GM11168 (cell line): ENCODE data around the gene DDX46.

Experiments
- in situ Hi-C: fragments of 300-500 bp; cut with MboI; formaldehyde crosslinking; loops from one replicate; pipeline ENCODE4 v1.12.0; 2022; ENCODE audit warnings: low sequenced_read_pairs; ENCODE audit not compliant: unreplicated experiment

DDX46 gene

DNA sequence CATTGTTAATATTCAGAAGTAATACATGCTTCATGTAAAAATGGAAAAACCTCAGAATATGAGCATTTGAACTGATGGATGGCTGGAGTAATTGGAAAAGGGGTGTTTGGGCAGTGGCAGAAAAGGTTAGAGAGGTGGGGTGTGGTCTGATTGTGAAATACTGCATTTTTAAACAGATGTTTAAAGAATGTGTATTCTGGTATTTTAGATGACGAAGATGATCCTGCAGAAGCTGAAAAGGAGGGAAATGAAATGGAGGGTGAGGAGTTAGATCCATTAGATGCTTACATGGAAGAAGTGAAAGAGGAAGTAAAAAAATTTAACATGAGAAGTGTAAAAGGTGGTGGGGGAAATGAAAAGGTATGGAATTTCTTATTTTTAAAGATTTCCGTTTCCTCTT, 18.8 kb downstream of the DDX46 start:
- in situ Hi-C loops: no loop called here

- in situ Hi-C loops: no loop called here
Measured at GRCh38 chr5:134784241-134784920, 25.8 kb downstream of the DDX46 start.

DNA sequence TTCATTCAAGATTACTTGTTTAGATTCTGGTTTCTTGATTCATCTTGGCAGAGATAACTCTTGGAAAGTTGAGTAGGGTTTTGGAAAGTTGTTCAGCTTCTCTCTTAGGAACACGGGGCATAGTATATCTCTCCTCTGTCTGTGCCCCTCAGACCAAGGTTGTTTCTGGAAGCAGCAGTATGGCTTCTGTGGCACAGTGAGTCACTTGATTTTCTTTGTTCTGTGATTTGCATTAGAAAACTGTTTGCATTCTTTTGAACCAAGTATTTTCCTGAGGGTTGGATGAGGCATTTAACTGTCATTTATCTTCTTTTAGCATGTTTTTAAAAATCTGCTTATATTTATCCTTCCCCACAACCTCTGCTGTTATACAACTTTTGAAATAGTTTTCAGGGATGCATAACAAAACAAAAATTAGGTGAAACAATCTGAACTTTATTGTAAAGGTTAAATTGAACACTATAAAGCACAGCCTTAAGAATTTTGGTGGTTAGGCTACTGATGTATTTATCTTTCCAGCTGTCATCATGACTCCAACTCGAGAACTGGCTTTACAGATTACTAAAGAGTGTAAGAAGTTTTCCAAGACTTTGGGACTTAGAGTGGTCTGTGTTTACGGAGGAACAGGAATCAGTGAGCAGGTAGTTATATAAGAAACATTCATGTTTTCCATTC, 26.5 kb downstream of the DDX46 start:
- in situ Hi-C loops: no loop called here

GRCh38 chr5:134787692-134788091, 29.1 kb downstream of the DDX46 start:
- in situ Hi-C loops: no loop called here

DNA sequence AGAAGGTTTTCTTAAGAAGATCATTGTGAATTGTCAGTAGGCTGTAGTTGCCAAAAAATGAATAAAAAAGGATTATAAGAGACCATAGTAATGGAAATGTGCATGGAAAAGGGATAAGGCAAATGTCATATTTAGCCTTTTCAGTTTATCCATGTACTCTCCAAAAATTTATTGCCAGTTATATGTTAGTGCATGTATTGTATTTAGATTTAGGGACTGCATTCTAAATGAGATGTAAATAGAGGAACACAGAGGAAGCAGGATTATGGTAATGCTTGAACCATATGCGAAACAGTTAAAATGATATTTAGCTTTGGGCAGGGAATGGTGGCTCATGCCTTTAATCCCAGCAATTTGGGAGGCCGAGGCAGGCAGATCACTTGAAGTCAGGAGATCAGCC, 33.0 kb downstream of the DDX46 start:
- in situ Hi-C loops: no loop called here

GRCh38 chr5:134792286-134792685, 33.7 kb downstream of the DDX46 start:
- in situ Hi-C loops: no loop called here

- in situ Hi-C loops: no loop called here
Measured at GRCh38 chr5:134793111-134793510, 34.5 kb downstream of the DDX46 start.

- in situ Hi-C loops: no loop called here
Measured at GRCh38 chr5:134794082-134794481, 35.5 kb downstream of the DDX46 start.

- in situ Hi-C loops: no loop called here
Measured at GRCh38 chr5:134794819-134795218, 36.2 kb downstream of the DDX46 start.

DNA sequence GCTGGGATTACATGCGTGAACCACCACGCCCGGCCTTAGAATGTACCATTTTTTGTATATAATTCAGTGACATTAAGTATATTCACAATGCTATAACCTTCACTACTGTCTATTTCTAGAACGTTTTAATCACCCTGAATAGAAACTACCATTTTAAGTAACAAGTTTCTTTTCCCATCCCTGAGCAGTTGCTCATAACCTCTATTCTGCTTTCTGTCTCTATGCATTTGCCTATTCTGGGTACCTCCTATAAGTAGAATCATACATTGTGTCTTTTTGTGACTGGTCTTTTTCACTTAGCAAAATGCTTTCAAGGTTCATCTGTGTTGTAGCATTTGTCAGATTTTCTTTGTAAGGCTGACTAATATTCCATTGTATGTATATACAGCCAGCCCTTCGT, 39.9 kb downstream of the DDX46 start:
- in situ Hi-C loops: no loop called here

GRCh38 chr5:134803821-134804220, 45.2 kb downstream of the DDX46 start:
- in situ Hi-C loops: no loop called here

DNA sequence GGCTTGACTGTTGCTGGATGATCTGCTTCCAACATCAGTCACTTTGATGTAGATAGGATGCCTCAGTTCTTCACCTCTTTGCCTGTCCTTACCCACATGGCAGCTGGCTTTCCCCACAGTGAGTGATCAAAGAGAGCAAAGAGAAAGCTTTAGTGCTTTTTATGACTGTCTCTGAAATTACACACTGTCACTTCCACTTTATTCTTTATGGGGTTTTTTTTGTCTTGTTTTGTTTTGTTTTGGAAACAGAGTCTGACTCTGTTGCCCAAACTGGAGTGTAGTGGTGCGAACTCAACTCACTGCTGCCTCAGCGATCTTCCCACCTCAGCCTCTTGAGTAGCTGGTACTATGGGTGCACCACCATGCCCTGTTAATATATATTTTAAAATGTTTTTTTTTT, 54.8 kb downstream of the DDX46 start:
- in situ Hi-C loops: no loop called here

DNA sequence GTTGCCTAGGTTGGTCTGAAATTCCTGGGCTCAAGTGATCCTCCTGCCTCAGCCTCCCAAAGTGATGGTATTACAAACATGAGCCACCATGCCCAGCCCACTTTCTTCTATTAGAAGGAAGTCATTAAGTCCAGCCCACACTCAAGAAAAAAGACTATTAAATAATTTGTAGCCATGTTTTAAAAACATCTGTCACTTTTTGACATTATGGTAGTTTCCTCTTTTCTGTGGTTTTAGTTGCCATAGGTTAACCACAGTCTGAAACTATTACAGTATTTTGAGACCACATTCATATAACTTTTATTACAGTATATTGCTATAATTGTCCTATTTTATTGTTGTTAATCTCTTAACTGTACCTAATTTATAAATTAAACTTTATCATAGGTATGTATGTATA, 55.2 kb downstream of the DDX46 start:
- in situ Hi-C loops: no loop called here

- in situ Hi-C loops: no loop called here
Measured at GRCh38 chr5:134817006-134817405, 58.4 kb downstream of the DDX46 start.

- in situ Hi-C loops: no loop called here
Measured at GRCh38 chr5:134818776-134819175, 60.2 kb downstream of the DDX46 start.

- in situ Hi-C loops: no loop called here
Measured at GRCh38 chr5:134819407-134819963, 60.9 kb downstream of the DDX46 start.

GRCh38 chr5:134821841-134822240, 63.3 kb downstream of the DDX46 start:
- in situ Hi-C loops: no loop called here

GRCh38 chr5:134824681-134825080, 66.1 kb downstream of the DDX46 start:
- in situ Hi-C loops: no loop called here

DNA sequence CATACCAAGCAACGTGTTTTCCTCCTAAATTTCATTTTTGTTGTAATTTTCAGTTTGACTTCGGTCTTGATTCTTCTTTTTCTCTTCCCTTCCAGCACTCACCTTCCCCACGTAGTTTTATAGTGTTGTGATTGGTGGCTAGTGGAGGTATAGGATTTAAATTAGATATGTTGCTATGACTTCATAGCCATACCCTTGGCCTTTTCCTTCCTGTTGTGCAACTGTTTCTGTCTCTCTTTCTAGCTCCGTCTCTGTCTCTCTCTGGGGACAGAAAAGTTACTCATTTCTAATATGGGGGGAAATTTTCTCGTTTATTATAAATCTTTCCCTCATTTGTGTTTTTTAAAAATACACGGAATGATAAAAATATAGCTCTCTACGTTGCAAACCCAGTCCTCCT, 66.6 kb downstream of the DDX46 start:
- in situ Hi-C loops: no loop called here

- in situ Hi-C loops: no loop called here
Measured at GRCh38 chr5:134833340-134834032, 74.9 kb downstream of the DDX46 start.

GRCh38 chr5:134835623-134836022, 77.0 kb downstream of the DDX46 start:
- in situ Hi-C loops: no loop called here
